SJSA1 (cell line): Measurements from ENCODE around the gene WNK2. TPM values are rescaled to one million over a fixed set of nuclear protein-coding genes. Genes with fewer than 3 reads are reported as not detected.

Experiments
- DNase-seq, 2 experiments: peaks; one replicate each; pipeline ENCODE4 v3.0.0-alpha.2; 2015 to 2020; ENCODE audit warnings: low spot score in 2 of 2, low read depth in 1 of 2
- H3K27ac ChIP-seq: fragments of 250-450 bp; sonication (Bioruptor Pico); 2 replicates; pipeline ENCODE4 v1.5.1; 2020; ENCODE audit warnings: mild to moderate bottlenecking, moderate library complexity
- H3K27me3 ChIP-seq: fragments of 250-450 bp; sonication (Bioruptor Pico); replicated peaks from 2 replicates; pipeline ENCODE4 v1.5.1; 2020; ENCODE audit warnings: mild to moderate bottlenecking, moderate library complexity
- H3K36me3 ChIP-seq: fragments of 250-450 bp; sonication (Bioruptor Pico); 2 replicates; pipeline ENCODE4 v1.5.1; 2020; ENCODE audit warnings: mild to moderate bottlenecking
- H3K4me1 ChIP-seq: fragments of 250-450 bp; sonication (Bioruptor Pico); replicated peaks from 2 replicates; pipeline ENCODE4 v1.6.1; 2021; ENCODE audit warnings: mild to moderate bottlenecking
- H3K4me3 ChIP-seq: fragments of 250-450 bp; sonication (Bioruptor Pico); 2 replicates; pipeline ENCODE4 v1.5.1; 2020; ENCODE audit warnings: mild to moderate bottlenecking
- H3K9me3 ChIP-seq: fragments of 250-450 bp; sonication (Bioruptor Pico); replicated peaks from 2 replicates; pipeline ENCODE4 v1.5.1; 2020; ENCODE audit warnings: mild to moderate bottlenecking
- total RNA-seq: library from RNA; depleted of rRNA; stranded (reverse); fragments of >200 nt; shearing (Covaris generic); gene quantifications from 2 replicates; pipeline ENCODE4 v1.2.3, GENCODE V29; 2014

The WNK2 gene
- total RNA-seq, 1 experiment from 2014 or later, result not detected

GRCh38 chr9:93253633-93254032, 69.7 kb downstream of the WNK2 start:
- Histone ChIP-seq H3K4me1 (no peaks in the 10 kb centered on the region), H3K9me3 (no peaks in the 10 kb centered on the region), H3K27ac (no peak overlapping the region), H3K27me3 (no peaks in the 10 kb centered on the region), H3K4me3 (no peak overlapping the region), H3K36me3 (no peaks in the 10 kb centered on the region)
- DNase-seq, result no peak

DNA sequence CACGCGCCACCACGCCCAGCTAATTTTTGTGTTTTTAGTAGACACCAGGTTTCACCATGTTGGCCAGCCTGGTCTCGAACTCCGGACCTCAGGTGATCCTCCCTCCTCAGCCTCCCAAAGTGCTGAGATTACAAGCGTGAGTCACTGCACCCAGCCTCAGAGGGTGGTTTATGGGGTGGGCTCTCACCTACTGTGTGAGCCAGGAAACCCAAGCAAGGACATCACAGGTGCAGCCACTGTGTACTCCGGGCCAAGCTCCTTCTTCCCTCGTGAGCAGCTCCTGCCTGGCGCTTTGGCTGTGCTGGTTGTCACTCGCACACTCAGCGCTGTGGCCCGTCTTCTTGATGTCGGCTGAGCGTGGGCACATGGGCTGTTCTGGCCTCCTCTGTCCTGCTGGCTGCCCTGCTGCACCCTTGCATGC, 70.1 kb downstream of the WNK2 start:
- H3K4me3 ChIP-seq, result no peak overlapping the region
- no peak for DNase-seq
- no peaks in the 10 kb centered on the region for H3K9me3 ChIP-seq
- H3K27me3 ChIP-seq, result no peaks in the 10 kb centered on the region
- no peaks in the 10 kb centered on the region for H3K4me1 ChIP-seq
- no peaks in the 10 kb centered on the region for H3K36me3 ChIP-seq
- H3K27ac ChIP-seq, result no peak overlapping the region

DNA sequence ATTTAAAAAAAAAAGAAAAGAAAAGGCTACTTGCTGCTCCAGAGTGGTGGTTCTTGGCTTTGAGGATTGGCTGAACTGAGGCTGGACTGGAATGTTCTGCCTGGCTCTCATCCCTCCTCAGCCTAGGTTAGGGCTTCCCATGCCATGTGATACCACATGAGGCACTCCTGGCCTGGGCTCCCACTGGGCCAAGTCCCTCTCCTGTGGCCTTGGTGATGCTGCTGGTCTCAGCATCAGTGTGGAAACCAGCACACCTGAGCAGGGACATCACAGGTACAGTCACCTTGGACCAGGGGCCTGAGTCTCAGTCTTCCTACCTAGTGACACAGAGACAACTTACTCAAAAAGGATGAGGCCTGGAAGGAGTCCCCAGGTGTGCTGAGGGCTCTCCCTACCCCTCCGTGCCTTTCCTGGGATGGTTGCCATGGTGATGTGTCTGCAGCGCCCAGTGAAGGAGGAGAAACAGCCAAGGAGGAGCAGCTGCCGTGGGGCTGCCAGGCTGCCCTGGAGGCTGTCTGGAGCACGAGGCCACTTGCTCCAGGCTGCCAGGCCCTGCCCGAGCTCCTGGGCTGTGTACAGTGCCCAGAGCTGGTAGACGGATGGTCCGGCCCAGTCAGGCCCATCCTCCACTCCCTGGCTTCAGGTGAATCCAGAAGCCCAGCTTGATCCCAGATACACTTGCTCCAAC, 71.0 kb downstream of the WNK2 start:
- no peaks in the 10 kb centered on the region for H3K9me3 ChIP-seq
- no peaks in the 10 kb centered on the region for H3K36me3 ChIP-seq
- no peaks in the 10 kb centered on the region for H3K27me3 ChIP-seq
- DNase-seq, result no peak
- no peak overlapping the region for H3K27ac ChIP-seq
- no peak overlapping the region for H3K4me3 ChIP-seq
- H3K4me1 ChIP-seq, result no peaks in the 10 kb centered on the region

- DNase-seq, result no peak
- no peaks in the 10 kb centered on the region for H3K36me3 ChIP-seq
- no peak overlapping the region for H3K4me3 ChIP-seq
- no peaks in the 10 kb centered on the region for H3K9me3 ChIP-seq
- H3K27ac ChIP-seq, result no peak overlapping the region
- no peaks in the 10 kb centered on the region for H3K4me1 ChIP-seq
- H3K27me3 ChIP-seq, result no peaks in the 10 kb centered on the region
Observed at GRCh38 chr9:93255494-93255867, 71.5 kb downstream of the WNK2 start.

GRCh38 chr9:93255994-93256877, 72.3 kb downstream of the WNK2 start:
- Histone ChIP-seq H3K27me3 (no peaks in the 10 kb centered on the region), H3K4me1 (no peaks in the 10 kb centered on the region), H3K4me3 (no peak overlapping the region)

DNA sequence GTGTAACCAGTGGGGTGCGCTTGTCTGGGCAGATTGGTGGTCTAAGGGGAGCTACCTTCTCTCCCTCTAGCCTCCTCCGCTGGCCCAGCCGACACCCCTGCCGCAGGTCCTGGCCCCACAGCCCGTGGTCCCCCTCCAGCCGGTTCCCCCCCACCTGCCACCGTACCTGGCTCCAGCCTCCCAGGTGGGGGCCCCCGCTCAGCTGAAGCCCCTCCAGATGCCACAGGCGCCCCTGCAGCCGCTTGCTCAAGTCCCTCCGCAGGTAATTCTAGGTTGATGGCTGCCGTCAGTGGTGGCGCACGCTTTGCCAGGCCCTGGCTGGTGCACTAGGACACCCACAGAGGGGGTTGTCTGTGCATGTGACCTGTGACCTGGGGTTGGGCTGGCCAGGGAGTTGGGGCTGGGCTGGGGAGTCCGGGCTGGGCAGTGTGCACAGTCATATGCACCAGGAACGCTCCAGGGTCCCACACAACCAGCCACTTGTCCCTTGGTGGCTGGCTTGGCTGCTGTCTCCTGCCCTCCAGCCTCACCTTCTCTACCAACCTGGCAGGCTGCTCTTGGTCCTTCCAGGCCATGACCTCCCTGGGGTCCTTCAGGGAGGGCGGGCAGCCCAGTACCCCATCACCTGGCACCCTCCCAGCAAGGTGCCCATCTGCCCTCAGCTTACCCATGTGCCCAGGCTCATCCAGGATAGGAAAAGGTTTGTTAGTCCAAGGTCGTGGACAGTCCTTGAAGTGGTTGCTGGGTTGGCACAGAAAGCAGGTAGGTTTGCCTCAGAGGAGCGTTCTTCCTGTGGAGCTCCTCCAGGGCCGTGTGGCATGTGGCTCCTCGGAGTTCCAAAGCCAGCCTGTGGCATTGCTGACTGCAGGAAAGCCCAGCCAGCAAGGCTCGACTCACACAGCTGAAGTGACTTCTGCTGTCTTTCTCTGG, 73.2 kb downstream of the WNK2 start:
- Histone ChIP-seq H3K27ac (no peak overlapping the region), H3K4me1 (no peaks in the 10 kb centered on the region), H3K27me3 (no peaks in the 10 kb centered on the region), H3K36me3 (no peaks in the 10 kb centered on the region), H3K9me3 (no peaks in the 10 kb centered on the region), H3K4me3 (no peak overlapping the region)
- DNase-seq, result no peak

More at GRCh38 chr9:93255994-93256877, 72.3 kb downstream of the WNK2 start:
- Histone ChIP-seq H3K9me3 (no peaks in the 10 kb centered on the region), H3K36me3 (no peaks in the 10 kb centered on the region), H3K27ac (no peak overlapping the region)
- DNase-seq, result peak in 1 of 2 experiments; percentile 17

DNA sequence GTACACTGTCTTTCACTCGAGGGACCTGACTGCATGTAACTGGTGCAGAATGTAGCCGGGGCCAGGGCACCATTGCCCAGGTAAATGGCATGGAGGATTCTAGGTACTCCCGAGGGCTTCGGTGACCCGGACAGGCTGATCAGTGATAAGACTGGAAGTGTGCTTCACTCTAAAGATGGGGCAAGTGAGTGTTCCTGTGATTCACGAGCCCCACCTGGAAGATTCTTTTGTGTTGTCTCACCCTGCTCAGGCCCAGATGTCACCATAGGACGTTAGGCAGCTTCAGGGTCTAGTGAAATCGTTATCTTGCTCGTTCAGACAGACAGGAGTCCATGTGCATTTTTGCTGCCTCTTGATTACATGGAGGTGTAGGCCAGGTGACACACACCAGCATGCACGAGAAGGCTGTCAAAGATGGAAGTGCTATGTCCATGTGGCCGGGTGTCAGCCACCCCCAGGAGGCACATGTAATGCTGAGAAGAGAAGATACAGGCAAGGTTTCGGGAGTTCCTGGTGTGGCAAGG, 73.9 kb downstream of the WNK2 start:
- DNase-seq, result no peak
- no peaks in the 10 kb centered on the region for H3K36me3 ChIP-seq
- H3K27ac ChIP-seq, result no peak overlapping the region
- H3K27me3 ChIP-seq, result no peaks in the 10 kb centered on the region
- H3K4me1 ChIP-seq, result no peaks in the 10 kb centered on the region
- no peaks in the 10 kb centered on the region for H3K9me3 ChIP-seq
- H3K4me3 ChIP-seq, result no peak overlapping the region

- no peak overlapping the region for H3K4me3 ChIP-seq
- no peaks in the 10 kb centered on the region for H3K27me3 ChIP-seq
- no peaks in the 10 kb centered on the region for H3K4me1 ChIP-seq
- no peaks in the 10 kb centered on the region for H3K36me3 ChIP-seq
- H3K9me3 ChIP-seq, result no peaks in the 10 kb centered on the region
- no peak for DNase-seq
- no peak overlapping the region for H3K27ac ChIP-seq
Observed at GRCh38 chr9:93258419-93258817, 74.5 kb downstream of the WNK2 start.

- Histone ChIP-seq H3K4me3 (no peak overlapping the region), H3K27ac (no peak overlapping the region), H3K27me3 (no peaks in the 10 kb centered on the region)
Observed at GRCh38 chr9:93258818-93259489, 75.0 kb downstream of the WNK2 start.

DNA sequence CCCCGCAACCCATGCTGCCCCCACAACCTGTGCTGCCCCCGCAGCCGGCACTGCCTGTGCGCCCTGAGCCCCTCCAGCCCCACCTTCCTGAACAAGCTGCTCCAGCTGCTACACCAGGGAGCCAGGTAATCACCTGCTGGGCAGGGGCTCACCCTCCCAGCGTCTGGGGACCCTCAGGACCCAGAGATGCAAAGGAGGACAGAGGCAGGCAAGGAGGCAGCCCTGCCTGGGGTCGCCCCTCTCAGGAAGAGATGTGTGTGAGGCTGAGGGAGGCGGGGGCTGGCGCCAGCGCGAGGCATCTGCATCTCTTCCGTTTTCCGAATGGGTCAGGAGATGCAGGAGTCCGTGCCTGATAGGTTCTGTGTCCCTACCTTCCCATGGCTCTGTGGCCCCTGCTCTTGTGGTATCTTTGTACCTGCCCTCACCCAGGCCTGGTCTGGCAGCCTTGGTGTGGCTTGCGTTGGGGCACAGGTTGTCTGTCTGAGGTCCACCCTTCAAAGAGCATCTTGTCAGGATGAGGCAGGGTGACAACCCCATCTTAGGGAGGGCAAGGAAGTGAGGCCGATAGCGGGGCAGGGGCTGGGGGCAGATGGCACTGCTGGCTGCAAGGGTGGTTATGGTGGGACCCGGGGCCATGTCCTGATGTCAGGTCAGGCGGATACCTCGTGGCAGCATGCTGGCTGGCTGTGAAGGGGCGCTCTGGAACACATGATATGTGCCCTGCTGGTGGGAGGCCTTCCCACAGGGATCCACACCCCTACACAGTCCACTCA, 75.7 kb downstream of the WNK2 start:
- H3K27ac ChIP-seq, result no peak overlapping the region
- no peaks in the 10 kb centered on the region for H3K4me1 ChIP-seq
- no peaks in the 10 kb centered on the region for H3K36me3 ChIP-seq
- H3K4me3 ChIP-seq, result no peak overlapping the region
- no peaks in the 10 kb centered on the region for H3K27me3 ChIP-seq
- DNase-seq, result no peak
- H3K9me3 ChIP-seq, result no peaks in the 10 kb centered on the region

More at GRCh38 chr9:93258818-93259489, 75.0 kb downstream of the WNK2 start:
- no peaks in the 10 kb centered on the region for H3K36me3 ChIP-seq
- no peaks in the 10 kb centered on the region for H3K4me1 ChIP-seq
- DNase-seq, result no peak
- H3K9me3 ChIP-seq, result no peaks in the 10 kb centered on the region

GRCh38 chr9:93260263-93261066, 76.5 kb downstream of the WNK2 start:
- no peak overlapping the region for H3K27ac ChIP-seq
- H3K4me1 ChIP-seq, result no peaks in the 10 kb centered on the region
- DNase-seq, result no peak
- H3K36me3 ChIP-seq, result no peaks in the 10 kb centered on the region
- no peak overlapping the region for H3K4me3 ChIP-seq
- no peaks in the 10 kb centered on the region for H3K9me3 ChIP-seq
- no peaks in the 10 kb centered on the region for H3K27me3 ChIP-seq

DNA sequence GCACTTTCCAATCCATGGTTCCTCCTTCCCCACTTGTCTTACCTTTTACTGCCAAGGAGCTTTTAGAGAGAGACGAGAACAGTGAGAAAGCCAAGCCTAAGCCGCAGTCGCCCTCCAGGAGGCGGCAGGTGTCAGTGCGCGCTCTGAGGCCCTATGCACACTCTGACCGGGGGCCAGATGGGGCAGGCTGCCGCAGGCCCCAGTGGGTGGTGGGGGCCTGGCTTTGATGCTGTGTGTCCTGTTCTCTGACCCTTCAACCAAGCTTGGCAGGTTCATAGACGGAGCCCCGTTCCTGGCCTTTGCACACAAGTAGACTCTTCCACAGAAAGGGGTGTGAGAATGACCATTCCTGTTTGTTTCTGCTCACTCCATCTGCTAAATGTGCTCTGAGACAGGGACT, 77.3 kb downstream of the WNK2 start:
- Histone ChIP-seq H3K4me3 (no peak overlapping the region), H3K27ac (no peak overlapping the region), H3K36me3 (no peaks in the 10 kb centered on the region), H3K27me3 (no peaks in the 10 kb centered on the region), H3K9me3 (no peaks in the 10 kb centered on the region), H3K4me1 (no peaks in the 10 kb centered on the region)
- DNase-seq, result no peak
